GM19395 (cell line): ENCODE results near the gene TXNDC8.
"Not testable (repeated sequence)": the region's sequence is repeated elsewhere in the genome, so short reads cannot be mapped to it uniquely, and the experiment has no call there.

ENCODE experiments used
- ATAC-seq: cut with Tn5 transposase; IDR thresholded peaks from one replicate; pipeline ENCODE4 v1.9.1; 2021; ENCODE audit warnings: mild to moderate bottlenecking, moderate library complexity; ENCODE audit not compliant: unreplicated experiment

Gene TXNDC8

GRCh38 chr9:110337727-110338126 lies at the start of gene TXNDC8:
TXNDC8 (minus strand) TSS chr9:110337863.
- ATAC-seq: no peak

- no peak for ATAC-seq
These were observed 45.8 kb upstream of the TXNDC8 start for GRCh38 chr9:110383491-110383890.

DNA sequence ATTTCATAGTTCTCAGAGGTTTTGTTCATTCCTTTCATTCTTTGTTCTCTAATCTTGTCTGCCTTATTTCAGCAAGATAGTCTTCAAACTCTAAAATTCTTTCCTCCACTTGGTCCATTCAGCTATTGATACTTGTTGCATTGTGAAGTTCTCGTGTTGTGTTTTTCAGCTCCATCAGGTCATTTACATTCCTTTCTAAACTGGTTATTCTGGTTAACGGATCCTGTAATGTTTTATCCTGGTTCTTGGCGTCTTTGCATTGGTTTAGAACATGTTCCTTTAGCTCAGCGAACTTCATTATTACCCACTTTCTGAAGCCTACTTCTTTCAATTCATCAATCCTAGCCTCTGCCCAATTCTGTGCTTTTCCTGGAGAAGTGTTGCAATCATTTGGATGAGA lies 45.1 kb upstream of the TXNDC8 start:
- no peak for ATAC-seq

- ATAC-seq: no peak
These were observed 33.8 kb upstream of the TXNDC8 start for GRCh38 chr9:110371411-110372007.

GRCh38 chr9:110370315-110370714 lies 32.7 kb upstream of the TXNDC8 start:
- no peak for ATAC-seq

DNA sequence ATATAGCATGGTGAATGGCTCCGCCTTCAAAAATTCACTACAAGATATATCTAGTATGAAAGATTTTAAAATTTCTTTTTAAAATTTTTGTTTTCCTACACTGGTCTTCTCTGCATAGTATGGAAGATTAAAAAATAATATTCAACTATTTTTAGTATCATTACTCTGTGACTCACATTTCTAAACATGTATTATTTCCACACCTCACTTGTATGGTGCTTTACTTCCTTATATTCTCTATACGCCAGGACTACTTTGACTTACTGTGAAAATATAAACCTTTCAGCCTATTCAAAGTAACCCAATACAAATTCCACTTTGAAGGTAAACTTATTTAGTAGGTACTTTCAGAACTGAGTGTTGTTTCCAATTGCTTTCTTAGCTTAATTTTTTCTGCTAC lies 26.8 kb upstream of the TXNDC8 start:
- no peak for ATAC-seq

DNA sequence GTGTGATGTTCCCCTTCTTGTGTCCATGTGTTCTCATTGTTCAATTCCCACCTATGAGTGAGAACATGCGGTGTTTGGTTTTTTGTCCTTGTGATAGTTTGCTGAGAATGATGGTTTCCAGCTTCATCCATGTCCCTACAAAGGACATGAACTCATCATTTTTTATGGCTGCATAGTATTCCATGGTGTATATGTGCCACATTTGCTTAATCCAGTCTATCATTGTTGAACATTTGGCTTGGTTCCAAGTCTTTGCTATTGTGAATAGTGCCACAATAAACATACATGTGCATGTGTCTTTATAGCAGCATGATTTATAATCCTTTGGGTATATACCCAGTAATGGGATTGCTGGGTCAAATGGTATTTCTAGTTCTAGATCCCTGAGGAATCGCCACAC lies 21.3 kb upstream of the TXNDC8 start:
- ATAC-seq: not testable (repeated sequence)

- no peak for ATAC-seq
These were observed 19.8 kb upstream of the TXNDC8 start for GRCh38 chr9:110357505-110357904.

DNA sequence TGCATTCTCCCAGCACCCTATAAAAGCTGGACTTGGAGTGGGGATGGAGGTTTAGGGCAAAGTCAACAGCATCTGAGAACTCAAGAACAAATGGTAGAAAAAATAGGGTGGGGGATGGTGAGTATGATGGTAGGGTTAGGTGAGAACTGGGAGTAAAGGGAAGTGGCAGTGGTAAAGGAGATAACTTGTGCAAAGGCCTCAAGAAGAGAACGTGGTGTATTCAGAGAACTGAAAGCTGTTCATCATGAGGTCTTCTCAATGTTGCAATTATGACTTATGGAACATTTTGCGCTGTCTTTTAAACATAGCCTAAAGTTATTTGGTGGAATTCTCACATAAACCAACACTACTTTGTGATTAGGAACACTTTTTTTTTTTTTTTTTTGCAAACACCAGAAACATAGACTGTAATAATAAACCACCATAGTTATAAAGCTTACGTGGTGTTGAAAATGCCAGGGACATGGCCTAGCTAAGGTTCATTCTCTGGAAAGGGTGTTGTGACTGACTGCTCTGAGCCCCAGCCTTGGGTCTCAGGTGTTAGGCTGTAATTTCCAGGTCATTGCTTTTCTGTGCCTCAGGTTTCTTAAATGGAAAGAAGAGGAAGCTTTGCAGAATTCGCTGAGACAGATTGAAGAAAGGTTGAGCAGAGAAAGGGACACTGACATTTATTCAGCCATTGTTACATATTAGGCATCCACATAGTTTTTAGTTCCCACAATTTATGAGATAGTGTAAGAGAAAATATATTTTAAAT lies 19.2 kb upstream of the TXNDC8 start:
- no peak for ATAC-seq

- ATAC-seq: no peak
These were observed 18.2 kb upstream of the TXNDC8 start for GRCh38 chr9:110355911-110356310.

GRCh38 chr9:110351009-110351467 lies 13.4 kb upstream of the TXNDC8 start:
- no peak for ATAC-seq

GRCh38 chr9:110346325-110346724 lies 8.7 kb upstream of the TXNDC8 start:
- no peak for ATAC-seq

DNA sequence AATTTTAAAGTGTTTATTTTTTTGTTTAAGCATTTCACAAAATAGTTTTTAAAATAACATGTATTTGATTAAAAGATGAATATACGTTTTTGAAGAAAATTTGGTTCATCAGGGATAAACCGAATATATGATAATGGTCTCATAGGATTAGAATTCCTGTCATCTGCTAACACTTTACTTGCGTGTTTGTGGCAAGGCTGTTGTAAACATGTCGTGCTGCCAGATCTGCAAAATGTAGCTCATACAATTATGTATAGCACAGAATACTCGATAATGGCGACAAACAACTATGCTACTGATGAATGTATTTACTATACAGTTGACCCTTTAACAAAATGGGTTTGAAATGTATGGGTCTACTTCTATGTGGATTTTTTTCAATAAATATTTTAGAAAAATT lies 7.2 kb upstream of the TXNDC8 start:
- ATAC-seq: no peak

DNA sequence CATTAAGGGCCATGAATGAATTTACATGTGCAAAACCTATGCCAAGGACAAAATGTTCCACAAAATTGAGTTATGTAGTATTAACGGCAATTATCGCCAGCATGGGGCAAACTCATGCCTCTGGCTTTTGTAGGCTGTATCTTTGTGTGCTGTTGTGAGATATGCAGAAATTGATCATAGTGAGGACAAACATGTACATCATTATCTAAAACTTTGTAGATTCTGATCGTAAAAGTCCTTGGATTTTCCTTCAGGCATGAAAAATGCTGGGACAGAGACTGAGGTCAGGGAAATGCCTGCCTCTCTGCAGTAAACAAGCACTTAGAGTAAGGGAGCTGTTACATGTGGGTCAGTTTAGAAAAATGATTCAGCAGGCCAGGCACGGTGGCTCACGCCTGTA lies 5.9 kb upstream of the TXNDC8 start:
- no peak for ATAC-seq

- no peak for ATAC-seq
These were observed 2.6 kb upstream of the TXNDC8 start for GRCh38 chr9:110340306-110340705.

DNA sequence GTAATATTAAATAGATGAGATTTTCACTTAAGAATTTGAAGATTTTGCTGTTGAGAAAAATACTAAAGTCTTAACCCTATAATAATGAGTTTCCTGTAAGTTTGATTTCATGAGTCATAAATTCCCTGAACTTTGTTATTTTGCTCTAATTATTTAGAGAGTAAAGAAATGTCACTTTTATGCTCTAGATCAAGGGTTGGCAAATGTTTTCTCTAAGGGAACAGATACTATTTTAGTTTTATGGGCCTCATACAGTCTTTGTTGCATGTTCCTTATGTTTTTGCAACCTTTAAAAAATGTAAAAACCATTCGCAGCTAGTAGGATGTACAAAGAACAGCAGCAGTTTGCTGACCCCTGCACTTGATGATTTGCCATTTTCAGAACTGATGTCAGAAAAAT lies 480 bp upstream of the TXNDC8 start:
- ATAC-seq: no peak

DNA sequence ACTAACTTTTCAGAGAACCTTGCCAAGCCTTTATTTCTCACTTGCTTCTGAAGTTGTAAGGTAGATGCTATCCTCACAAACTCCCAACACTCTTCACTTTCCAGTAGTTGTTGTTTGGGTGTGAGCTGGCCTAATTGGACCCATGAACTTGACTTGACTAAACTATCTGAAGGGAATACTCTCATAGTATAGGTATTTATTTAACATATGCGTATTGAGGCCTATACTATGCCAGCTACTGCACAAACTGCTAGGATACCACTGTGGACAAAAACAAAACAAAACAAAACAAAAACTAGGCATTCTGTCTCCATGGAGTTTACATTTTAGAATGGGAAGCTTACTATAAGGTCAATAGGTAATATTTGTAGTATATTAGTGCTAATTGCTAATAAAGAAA lies 1.3 kb downstream of the TXNDC8 start:
- no peak for ATAC-seq

- peak; percentile 32 for ATAC-seq
These were observed 2.8 kb downstream of the TXNDC8 start for GRCh38 chr9:110334871-110335270.

DNA sequence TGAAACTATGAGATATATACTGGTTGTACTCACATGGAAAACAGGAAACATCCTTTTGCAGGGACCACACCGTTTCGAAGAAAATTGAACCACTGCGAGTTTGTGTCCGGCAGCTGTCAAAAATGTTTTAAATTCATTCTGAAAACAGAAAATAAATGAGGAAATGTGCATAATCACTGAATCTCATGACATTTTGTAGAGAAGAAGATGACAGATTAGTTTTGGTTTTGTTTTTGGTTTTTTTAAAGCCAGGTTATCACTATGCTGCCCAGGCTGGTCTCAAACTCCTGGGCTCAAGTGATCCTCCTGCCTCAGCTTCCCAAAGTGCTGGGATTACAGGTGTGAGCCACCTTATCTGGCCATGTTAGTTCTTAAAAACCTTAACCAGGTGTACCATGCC lies 3.5 kb downstream of the TXNDC8 start:
- peak; percentile 87 for ATAC-seq

DNA sequence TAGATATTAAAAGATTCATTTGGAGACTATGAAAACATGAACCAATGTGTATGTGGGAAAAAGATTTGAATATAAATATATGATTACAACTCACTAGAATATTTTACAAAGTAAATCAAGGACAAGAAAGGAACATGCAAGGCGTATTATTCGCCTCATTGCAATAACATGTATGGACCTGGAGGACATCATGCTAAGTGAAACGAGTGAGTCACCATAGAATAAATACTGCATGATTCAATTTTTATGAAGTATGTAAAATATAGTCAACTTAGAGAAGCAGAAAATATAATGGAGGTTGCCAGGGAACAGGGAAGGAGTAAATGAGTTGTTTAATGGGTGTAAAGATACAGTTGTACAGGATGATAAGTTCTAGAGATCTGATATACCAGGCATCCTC lies 4.9 kb downstream of the TXNDC8 start:
- ATAC-seq: no peak

DNA sequence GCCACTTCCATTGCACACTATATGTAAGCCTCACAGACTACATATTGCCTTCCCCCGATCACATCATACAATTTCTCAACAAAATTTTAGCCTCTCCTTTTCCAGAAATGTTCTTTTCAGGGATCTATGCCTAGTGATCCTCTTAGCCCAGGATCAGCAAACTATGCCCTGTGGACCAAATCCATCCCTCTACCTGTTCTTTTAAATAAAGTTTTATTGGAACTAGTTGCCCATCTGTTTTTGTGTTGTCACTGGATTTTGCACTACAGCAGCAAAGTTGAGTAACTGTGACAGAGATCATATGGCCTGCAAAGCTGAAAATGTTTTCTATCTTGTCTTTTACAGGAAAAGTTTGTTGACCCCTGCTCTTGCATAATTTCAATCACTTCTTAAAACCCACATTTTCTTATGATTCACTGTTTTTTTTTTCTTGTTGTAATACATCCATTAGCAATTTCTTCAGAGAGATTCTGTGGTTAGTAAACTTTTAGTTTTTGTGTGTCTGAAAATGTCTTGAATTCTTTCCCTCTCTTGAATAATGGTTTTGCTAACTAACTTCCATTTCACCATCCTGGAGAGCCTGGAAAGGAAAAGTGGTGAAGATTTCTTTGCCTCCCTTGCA lies 7.1 kb downstream of the TXNDC8 start:
- ATAC-seq: no peak

- no peak for ATAC-seq
These were observed 7.9 kb downstream of the TXNDC8 start for GRCh38 chr9:110329639-110330230.
